HG03039 (cell line): ENCODE results near the gene SLC44A4.
"Not testable (repeated sequence)": the region's sequence is repeated elsewhere in the genome, so short reads cannot be mapped to it uniquely, and the experiment has no call there.

Source experiments
- ATAC-seq: cut with Tn5 transposase; IDR thresholded peaks from one replicate; pipeline ENCODE4 v1.9.1; 2021; ENCODE audit warnings: mild to moderate bottlenecking, moderate library complexity; ENCODE audit not compliant: unreplicated experiment

SLC44A4 gene

DNA sequence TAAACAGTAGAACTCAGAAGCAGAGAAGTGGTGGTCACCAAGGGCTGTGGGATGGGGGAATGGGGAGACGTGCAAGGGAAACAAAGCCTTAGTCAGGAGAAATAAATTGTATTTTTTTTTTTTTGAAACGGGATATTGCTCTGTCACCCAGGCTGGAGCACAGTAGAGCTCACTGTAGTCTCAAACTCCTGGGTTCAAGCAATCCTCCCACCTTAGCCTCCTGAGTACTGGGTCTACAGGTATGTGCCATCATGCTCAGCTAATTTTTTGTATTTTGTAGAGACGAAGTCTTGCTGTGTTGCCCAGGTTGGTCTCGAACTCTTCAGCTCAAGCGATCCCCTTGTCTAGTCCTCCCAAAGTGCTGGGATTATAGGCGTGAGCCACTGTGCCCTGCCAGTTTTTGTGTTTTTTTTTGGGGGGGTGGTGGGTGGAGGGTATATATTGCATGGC lies 47.9 kb downstream of the SLC44A4 start:
- ATAC-seq = no peak

GRCh38 chr6:31829633-31830283 lies 49.0 kb downstream of the SLC44A4 start:
- ATAC-seq = no peak

- ATAC-seq = peak; percentile 63
These were observed 51.3 kb downstream of the SLC44A4 start, which contains the start of gene HSPA1B for GRCh38 chr6:31827286-31828079. HSPA1B (plus strand) TSS chr6:31827738; CDS start chr6:31827951, 213 bp downstream.

DNA sequence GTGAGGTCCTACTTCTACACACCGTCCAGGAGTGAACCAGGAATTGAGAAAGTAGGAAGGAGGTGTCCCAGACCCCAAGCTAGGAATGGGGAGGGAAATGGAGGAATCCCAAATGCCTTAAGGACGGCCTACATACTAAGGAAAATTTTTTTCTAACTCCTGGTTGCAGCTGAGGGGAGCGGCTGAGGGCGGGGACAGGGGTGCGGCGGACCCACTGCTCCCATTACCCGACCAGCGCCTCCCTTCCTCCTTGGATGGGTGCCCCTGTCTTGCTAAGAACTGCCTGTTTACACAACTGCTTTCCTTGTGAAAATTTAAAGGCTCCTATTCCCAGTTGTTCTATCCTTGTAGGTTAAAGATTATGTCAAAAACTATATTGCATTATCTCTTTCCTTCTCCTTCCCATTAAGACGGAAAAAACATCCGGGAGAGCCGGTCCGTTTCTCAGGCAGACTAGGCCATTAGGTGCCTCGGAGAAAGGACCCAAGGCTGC lies 52.0 kb downstream of the SLC44A4 start:
- ATAC-seq = no peak

GRCh38 chr6:31825553-31825952 lies 53.2 kb downstream of the SLC44A4 start:
- no peak for ATAC-seq

DNA sequence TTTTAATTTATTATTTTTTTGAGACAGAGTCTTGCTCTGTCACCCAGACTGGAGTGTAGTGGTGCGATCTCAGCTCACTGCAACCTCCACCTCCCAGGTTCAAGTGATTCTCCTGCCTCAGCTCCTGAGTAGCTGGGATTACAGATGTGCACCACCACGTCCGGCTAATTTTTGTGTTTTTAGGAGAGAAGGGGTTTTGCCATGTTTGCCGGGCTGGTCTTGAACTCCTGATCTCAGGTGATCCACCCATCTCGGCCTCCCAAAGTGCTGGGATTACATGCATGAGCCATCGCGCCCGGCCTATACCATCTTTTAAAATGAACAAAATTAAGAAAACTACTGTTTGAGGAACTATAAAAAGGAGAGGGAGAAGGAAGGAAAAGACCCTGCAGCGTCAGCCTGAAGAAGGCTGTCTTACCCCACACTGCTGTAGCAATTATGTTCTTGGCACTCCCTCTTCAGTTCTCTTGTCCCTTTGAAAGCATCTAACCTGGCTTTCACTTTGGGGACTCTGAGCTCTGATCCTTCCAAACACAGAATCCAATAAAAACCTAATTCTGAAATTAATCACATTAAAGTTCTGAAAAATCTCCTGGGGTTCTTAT lies 55.1 kb downstream of the SLC44A4 start:
- ATAC-seq = not testable (repeated sequence)

DNA sequence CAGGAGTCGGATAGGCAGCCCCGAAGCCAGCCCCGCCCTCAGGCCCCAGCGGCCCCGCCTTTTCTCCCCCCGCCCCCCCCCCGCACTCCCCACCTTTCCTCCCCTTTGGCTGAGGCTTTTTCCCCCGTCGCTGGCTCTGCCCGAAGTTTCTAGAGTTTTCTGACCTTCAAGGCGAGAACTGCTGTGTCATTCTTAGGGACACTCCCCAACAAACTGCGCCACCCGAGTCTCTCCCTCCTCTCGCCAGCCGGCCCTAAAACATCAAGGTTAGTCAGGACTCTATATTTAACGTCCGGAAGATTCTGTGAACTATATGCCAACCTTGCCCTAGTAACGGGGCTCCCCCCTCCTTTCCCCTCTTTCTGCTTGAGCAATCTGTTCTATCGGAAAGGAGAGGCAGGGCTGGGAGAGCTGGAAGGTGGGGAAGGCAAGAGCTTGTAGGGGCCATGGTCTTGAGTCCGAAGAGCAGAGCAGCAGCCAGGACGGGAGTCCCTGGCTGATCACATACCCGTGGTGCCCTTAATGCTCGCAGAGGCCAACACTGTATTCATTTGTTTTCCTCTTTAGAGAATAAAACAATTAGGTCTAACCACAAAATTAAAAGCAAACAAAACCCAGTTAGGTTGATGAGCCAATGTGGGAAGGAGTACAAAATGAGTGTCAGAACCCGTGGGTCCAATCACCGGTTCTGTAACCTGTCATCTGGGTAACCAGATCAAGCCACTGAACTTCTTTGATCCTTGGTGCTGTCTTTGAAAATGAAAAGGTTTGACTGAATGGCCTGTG lies 56.6 kb downstream of the SLC44A4 start:
- peak; percentile 45 for ATAC-seq

GRCh38 chr6:31821301-31822035 lies 57.3 kb downstream of the SLC44A4 start:
- ATAC-seq = no peak

DNA sequence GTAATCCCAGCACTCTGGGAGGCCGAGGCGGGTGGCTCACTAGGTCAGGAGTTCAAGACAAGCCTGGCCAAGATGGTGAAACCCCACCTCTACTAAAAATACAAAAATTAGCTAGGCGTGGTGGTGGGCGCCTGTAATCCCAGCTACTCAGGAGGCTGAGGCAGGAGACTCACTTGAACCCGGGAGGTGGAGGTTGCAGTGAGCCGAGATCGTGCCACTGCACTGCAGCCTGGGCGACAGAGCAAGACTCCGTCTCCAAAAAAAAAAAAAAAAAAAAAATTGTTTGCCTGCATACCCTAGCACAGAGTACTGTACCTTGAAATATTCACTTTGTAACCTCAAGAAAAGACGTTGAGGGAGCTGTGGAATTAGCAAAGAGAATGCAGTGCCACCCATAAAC lies 58.4 kb downstream of the SLC44A4 start:
- not testable (repeated sequence) for ATAC-seq

GRCh38 chr6:31819871-31820299 lies 58.9 kb downstream of the SLC44A4 start:
- no peak for ATAC-seq

DNA sequence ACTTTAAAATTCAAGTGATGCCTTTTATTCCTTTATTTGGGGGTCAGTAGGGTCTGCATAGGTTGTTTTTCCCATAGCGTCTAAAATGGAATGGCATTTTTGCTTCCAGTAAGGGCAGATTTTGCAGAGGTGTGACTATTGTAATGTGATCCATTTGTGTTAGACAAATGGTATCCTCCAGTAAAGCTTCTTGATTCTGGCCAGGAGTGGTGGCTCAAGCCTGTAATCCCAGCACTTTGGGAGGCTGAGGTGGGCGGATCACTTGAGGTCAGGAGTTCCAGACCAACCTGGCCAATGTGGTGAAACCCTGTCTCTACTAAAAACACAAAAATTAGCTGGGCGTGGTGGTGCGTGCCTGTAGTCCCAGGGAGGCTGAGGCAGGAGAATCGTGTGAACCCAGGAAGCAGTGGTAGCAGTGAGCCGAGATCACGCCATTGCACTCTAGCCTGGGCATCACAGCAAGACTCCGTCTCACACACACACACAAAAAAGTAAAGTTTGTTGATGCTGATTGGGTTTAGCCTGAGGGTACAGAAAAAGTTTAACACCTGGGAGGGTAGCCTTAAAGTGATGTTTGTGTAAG lies 60.8 kb downstream of the SLC44A4 start:
- not testable (repeated sequence) for ATAC-seq

DNA sequence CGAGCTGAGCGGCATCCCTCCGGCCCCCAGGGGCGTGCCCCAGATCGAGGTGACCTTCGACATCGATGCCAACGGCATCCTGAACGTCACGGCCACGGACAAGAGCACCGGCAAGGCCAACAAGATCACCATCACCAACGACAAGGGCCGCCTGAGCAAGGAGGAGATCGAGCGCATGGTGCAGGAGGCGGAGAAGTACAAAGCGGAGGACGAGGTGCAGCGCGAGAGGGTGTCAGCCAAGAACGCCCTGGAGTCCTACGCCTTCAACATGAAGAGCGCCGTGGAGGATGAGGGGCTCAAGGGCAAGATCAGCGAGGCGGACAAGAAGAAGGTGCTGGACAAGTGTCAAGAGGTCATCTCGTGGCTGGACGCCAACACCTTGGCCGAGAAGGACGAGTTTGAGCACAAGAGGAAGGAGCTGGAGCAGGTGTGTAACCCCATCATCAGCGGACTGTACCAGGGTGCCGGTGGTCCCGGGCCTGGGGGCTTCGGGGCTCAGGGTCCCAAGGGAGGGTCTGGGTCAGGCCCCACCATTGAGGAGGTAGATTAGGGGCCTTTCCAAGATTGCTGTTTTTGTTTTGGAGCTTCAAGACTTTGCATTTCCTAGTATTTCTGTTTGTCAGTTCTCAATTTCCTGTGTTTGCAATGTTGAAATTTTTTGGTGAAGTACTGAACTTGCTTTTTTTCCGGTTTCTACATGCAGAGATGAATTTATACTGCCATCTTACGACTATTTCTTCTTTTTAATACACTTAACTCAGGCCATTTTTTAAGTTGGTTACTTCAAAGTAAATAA lies 61.5 kb downstream of the SLC44A4 start:
- ATAC-seq = not testable (repeated sequence)

GRCh38 chr6:31815025-31815838 lies 63.6 kb downstream of the SLC44A4 start, which contains the start of the genes HSPA1A and HSPA1L:
HSPA1A (plus strand) TSS chr6:31815543; CDS start chr6:31815757, 214 bp downstream.
HSPA1L (minus strand) TSS chr6:31815283; CDS start chr6:31811972, 3,311 bp downstream.
- ATAC-seq = no peak

DNA sequence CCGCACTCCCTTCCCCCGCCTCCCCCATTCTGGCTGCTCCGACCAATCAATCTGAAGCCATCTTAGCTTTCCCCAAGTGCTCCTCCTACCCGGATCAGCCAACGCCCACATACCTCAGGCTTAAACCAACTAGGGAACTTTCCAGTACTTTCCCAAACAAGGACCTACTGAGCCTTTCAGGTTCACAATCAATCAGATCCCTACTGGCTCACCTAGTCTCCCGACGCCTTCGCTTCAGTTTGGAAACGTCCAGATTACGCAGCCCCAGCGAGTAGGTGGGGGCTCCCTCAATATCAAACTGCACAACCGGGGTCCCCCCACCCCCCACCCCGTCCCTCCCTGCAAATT lies 64.1 kb downstream of the SLC44A4 start:
- ATAC-seq = no peak

GRCh38 chr6:31813465-31813849 lies 65.3 kb downstream of the SLC44A4 start:
- no peak for ATAC-seq
